Hippocampal formation (tissue), 2 donors: ENCODE data around the gene COX10.

ENCODE experiments used
- DNase-seq, 2 donors: peaks; one replicate each; lab custom pipeline; 2025; lab: John Stamatoyannopoulos, UW

COX10 gene

DNA sequence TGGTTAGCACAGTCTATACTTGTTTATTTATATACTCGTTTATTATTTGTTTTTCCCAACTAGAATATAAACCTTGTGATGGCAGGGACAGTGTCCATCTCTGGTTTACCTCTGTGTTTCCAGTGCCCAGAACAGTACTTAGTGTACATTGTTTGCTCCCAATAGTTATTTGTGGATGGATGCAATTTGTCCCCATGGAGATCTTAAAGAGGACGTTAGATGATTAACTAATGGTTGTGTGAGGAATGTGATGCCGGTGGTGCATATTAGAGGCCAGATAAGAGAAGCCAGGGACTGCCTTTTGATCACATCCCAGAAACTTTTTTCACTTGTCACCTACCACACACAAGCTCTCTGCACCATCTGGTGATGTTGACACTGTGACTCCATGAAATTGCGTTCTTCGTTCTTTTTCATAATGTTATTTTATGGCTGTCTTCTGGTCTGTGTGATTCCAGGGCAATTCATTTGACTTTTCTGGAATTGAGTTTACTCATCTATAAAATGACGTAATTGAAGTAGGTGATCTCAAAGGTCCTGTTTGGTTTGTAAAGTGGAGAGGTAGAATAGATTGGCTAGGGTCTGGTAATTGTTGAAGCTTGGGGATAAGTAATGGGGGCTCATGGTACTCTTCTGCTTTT is 1.2 kb downstream of the COX10 start:
- no peak for DNase-seq

DNA sequence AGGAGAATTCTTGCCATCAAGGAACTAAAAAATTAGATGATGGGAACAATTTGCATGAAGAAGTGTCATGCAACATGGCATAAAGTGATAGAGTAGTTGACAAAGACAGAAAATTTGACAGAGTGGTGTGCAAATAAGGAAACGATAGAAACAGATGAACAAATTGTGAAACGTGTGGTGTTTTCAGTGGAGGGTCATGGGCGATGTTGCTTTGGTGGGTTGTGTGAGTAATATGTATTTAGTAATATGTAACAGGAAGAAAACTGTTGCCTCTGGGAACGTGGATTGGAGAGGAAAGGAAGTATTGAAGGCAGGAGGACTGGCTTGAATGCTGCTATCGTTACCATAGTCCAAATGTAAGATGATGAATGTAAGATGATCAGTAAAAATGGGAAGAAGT is 3.6 kb downstream of the COX10 start:
- no peak for DNase-seq

DNA sequence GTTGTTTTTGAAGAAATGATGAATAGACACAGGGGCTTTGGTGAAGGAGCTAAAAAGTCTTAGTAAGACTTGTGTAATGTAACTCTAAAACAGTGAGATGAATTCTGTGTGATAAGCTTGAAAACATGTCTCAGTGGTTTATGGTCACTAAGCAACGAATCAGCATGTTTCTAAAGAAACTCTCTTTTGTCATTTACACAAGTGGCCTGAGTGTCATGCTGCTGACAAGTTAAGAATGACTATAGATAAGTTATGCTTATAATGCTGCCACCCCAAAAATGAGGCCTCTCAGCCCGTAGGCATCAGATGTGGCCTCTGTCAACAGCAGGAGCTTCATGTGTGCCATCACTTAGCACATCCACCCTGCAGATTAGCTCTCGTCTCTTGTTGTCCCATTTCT is 8.7 kb downstream of the COX10 start:
- DNase-seq = no peak

DNA sequence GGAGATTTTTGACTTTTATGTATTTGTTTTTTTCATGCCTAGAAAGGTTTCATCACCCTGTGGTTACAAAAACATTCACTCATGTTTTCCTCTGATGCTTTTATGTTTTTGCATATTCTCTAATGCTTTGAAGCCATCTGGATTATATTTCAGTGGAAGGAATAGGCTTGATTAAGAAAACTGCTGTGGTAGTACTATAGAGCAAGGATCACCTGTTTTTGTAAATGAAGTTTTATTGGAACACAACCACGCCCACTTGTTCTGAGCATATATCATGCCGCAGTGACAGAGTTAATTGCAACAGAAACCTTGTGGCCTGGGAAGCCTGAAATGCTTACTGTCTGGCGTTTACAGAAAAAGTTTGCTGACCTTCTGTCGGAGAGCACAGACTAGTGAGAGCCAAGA is 11.5 kb downstream of the COX10 start:
- no peak for DNase-seq

DNA sequence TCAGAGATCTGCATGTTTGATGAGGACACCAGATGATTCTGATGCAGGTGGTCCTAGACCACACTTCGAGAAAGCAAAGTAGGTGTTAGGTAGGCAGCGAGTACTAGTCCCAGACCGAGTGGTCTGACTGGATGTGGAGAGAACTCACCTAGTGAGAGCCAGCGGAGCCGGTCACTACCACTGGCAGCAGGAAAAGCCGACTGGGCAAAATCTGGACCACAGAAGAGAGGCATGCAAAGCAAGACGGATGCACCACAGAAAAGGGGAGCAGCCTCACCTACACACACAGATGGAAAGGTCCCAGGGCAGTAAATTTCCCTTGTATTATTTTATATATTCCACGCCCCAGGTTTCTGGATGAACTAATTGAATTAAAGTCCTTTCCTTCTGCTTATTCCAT is 13.5 kb downstream of the COX10 start:
- no peak for DNase-seq

DNA sequence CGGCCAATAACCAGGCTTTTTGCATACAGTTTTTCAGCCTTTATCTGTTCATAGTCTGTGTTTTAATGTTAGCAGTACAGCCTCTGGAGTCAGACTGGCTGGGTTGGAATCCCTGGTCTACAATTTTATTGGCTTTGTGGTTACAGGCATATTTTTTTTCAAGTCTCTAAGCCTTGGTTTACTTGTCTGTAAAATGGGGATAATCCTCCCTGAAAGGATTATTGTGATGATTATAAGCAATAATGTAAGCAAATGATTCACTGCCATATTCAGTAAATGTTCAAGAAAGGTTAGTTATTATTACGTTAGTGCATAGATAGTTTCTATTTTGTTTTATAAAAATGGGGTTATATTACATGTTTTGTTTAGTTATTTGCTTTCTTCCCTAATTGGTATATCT is 15.7 kb downstream of the COX10 start:
- no peak for DNase-seq

DNA sequence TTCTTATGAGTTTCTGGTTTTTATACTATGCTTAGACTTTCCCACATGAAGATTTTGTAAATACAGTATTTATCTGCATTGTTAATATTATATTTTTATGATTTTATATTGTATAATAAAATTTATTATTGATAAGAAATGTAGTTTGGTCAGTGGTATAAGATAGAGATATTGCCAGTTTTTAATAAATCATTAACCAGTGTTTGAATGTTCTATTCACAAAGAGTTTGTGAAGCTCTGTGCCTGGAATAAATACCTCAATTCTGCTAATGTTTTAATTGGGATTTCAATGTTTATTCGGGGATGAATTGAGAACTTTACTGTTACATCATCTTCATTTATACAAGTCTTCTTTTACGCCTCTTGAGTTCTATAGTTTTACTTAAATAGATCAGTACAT is 16.9 kb downstream of the COX10 start:
- DNase-seq = no peak

DNA sequence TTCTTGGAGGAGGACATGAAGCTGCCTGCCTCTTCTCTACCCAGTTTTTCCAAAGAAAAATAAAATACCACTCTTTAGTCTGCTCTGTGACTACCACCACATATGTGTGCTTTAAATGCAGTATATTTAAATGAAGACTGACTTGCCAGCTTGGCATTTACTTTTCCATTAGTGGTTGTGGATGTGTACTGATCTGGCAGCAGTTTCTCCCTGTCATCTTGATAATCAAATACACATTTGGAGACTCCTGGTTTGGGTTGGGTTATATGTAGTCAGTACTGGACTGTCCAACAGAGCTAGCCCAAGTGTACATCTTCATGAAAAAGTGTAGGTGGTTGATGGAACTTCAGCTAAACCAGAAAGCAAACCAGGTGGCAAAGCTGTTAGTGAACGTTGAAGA is 19.9 kb downstream of the COX10 start:
- DNase-seq = no peak

DNA sequence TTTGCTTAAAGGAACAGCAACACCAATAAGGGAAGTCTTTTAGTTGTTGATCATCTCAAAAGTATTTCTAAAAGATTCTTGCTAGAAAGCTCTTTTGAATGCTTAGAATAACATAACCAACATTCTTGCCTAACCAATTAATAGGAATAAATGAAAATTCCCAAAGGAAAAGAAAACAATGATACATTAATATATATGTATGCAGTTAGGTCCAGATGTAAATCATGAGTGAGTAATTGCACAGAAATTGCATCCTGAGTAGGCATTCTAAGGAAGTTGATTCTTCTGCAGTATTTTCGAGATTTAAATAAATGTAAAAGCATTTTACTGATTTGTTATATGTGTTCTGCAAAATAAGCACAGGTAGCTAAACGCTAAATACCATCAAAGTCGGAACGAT is 22.1 kb downstream of the COX10 start:
- DNase-seq = no peak

DNA sequence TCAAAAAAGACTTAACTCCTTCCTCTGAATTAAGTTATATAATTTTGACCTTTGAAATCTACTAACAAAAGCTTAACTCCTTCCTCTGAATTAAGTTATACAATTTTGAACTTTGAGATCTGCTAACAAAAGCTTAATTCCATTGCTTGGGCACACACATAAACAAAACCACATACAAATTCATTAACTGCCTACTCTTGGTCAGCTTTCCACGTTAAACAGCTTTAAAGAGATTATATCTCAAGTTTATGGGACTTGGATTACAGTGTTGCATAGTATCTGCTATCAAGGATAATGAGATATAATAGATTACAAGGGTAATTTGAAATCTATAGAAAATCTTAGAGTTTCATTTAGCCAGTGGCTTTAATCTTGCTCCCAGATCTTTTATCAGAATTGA is 23.5 kb downstream of the COX10 start:
- no peak for DNase-seq

DNA sequence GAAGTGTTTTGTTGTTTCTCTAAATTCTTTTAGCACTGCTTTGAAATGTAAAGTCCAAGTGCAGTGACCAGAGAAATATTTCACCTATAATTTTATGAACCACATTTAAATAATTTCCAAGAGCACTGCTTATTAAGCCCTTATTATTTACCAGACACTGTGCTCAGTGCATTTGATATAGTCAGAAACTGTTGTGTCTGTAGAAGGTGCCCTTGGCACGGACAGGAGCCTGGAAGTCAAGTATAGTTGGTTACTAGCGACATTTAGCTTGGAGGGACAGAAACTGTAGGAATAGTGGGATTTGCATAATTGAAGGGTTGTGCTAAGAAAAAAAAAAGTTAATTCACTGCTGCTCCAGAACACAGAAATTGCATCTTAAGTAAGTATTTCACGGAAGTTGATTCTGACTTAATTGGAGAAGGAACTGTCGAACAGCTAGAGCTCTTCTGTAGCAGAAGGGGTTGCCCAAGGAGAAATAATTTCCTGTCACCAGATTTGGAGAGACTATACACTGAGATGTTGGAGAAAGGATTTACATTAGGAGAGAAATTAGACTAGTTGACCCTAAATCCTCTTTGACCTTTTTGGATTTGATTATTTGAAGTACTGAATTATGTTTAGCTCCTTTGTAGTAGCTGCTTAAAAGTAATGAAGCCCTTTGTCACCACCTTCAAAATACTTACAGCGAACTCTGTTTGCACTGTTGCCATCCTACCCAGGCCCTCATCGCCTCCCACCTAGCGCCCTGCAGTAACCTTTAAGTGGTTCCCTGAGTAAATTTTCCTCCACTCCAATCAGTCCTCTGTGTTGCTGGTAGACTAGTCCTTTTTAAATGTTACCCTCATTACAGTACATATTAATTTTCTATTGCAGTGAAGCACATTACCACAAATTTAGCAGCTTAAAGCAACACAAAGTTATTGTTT is 25.6 kb downstream of the COX10 start:
- no peak for DNase-seq

DNA sequence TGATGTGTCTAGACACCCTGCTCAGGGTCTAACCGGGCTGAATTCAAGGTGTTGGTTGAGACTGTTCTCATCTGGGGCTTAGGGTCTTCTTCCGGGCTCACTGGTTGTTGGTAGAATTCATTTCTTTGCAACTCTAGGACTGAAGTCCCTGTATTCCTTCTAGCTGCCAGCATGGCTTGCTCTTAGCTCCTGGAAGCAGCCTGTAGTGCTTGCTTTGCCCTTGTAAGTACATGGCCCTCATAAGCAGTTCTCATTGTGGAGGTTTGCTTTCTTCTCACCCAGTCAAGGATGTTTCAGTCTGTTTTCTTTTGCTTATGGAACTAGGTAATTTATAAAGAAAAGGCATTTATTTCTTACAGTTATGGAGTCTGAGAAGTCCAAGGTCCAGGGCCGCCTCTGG is 26.3 kb downstream of the COX10 start:
- DNase-seq = no peak

DNA sequence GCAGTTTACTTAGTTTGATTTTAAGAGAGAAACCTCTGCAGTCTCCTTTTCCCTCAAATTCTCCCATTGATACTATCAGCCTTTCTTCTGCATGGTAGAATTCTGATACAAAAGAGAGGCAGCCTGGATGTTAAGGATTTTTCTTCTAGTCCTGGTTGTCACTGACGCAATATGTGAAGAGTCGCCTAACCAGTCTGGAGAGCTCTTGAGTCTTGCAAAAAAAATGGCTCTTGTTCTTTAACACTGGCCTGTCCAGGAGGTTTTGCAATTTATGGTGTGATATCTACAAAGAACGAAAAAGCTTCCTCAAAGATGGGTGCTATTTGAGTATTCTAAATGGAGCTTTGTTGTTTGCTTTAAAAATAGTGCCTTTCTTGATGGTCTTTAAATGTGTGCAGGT is 28.9 kb downstream of the COX10 start:
- no peak for DNase-seq

DNA sequence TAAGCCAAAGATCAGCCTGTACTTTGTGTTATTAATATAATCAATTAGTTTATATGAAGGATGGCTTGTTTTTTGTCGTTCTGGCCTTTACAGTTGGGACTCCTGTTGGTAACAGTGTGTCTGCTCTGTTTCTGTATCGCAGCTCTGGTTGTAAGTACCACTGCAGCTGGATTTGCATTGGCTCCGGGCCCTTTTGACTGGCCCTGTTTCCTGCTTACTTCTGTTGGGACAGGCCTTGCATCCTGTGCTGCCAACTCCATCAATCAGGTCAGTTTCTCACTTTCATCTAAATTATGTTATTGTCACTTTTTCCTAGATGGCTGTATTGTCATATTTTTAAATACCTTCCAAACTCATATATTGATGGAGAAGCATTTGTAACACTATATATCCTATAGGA is 32.7 kb downstream of the COX10 start:
- no peak for DNase-seq

DNA sequence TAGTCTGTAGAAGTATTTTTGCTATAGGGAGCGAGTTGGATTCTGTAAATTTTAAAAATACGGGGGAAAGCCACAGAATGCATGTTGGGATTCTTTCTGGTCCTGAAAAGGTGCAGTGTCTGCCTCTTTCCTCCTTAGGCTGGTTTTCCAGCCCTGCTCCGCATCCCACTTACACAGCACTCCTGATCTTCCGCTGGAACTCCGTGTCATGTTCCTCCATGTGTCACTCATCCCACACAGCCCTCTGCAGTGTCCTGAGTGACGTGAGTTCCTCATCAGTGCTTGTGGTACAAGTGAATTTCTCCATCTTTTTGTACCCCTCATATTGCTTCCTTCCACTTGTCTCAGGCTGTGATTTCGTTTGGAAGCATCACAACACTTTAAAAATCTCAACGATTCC is 34.5 kb downstream of the COX10 start:
- DNase-seq = no peak

DNA sequence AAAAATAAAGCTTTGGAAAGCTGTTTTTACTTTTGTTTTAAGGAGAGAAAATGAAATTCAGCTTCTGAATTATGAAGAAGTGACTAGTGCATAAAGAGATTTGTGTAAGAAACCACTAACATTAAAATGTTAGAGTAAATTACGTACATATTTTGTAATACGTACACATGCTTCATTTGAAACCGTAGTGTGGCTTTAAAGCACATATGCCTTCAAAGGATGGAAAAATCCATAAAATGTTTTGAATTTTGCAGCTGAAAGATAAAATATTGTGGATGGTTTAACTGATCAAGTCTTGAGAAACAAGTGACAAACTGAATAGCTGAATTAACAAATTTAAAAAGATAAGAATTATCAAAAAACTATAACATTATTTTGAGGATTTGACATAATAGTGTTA is 35.4 kb downstream of the COX10 start:
- no peak for DNase-seq

DNA sequence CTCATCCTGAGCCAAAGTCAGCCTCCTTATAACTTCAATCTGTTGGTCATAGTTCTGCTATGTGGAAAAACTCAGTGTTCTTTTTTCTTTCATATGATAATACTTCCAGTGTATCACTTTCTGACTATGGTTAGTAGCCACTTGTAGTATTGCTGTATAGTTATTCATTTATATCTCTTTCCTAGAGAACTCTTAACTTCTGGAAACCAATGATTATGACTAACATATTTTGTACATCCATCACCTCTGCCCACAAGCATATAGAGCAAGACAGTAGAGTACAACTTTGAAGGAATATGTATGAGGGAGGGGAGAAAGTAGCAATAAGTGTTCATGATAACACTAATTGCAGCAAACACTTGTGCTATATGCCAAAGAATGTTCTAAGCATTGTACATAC is 38.6 kb downstream of the COX10 start:
- no peak for DNase-seq

DNA sequence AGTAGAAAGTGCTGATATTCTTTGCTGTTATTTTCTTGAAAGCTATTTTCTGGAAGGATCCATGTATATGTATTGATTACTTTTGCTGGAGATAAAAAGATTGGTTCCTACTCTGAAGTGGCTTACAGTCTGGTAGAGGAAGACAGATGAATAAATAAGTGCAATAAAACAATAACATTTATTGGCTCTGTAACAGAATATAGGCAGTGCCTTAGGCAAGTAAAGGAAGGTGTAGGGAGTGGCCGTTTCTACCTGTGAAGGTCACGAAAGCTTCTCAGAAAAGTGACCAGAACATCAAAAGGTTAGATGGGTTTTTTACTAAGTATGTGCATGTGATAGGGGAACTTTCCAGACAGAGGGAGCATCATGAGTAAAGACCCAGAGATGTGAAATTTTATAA is 43.1 kb downstream of the COX10 start:
- DNase-seq = no peak

DNA sequence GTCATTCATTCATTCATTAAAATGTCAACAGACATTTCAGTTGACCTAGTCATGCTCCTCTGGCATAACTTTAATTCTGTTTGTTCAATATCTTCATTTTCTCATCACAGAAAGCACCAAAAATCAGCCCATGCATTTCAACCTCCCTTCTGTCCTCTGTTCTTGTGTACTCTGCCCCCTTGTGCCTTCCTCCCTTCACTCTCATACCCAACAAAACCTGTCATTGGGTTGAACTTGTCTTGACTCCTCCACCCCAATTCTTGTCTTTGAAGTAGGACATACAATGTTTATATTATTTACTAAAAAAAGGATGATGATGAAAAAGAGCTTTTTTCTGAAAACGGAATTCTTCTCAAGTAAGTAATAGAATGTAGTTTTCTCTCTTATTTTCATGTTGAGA is 43.8 kb downstream of the COX10 start:
- DNase-seq = no peak

DNA sequence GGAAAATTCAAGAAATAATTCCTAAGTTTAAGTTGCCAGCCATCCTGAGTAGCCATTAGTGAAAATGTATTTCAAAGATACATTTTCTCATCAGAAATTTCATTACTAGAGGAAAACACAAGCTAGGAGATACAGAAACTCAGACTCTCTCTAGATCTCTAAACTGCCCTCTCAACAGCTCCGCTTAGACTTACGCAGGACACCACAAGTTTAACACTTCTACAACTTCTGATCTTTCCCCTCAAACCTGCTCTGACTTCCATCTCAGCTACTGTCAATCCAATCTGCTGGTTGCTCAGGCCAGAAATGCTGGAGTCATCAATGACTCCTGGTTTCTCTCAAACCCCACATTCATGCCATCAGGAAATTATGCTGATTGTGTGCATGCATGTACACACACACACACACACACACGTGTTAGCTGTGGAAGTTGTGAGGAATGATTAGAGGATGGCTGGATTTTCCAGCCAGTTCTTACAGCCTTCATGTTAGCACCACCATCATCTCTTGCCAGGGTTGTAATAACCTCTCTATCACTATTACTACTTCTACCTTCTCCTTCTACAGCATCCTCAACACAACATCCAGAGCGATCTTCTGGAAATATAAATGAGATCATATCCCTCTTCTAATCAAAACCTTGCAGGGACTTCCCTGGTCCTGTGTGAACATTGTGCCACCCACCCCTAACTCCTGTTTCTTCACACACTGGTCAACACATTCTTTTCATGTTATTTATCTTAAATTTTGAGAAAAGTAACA is 47.1 kb downstream of the COX10 start:
- DNase-seq = no peak

DNA sequence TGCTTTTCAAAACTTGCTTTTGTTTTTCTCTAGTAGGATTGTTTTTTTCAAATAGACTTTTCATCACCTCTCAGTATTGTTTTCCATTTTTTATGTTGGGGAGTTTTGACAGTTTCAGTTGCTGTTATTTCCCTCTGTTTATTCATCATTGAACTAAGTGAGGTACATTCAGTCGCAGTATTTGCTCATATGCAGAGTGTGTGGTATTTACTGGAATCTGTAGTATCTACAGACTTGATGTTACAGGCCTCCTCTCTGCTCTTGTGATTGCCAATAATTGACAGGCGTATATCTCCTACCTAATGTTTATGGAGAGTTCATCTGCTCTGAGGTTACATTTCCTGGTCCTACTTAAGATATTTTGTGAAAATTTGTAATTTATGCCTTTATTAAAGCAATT is 49.6 kb downstream of the COX10 start:
- DNase-seq = no peak

DNA sequence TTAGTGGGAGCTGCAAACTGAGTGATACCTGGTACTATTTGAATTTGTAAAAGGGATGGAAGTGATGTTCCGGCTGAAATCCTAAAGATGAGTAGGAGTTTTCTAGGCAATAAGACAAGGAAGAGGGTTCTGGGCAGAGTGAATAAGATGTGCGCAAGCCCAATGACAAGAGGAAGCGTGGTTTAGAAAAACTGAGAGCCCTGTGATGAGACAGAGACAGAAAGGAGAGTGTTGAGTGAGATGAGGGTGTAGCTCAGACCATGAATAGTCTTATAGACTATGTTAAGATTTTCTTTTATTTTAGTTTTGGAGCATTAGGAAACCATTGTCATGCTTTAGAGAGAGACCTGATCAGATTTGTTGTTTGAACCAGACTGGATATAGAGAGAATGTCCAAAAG is 50.2 kb downstream of the COX10 start:
- DNase-seq = no peak

DNA sequence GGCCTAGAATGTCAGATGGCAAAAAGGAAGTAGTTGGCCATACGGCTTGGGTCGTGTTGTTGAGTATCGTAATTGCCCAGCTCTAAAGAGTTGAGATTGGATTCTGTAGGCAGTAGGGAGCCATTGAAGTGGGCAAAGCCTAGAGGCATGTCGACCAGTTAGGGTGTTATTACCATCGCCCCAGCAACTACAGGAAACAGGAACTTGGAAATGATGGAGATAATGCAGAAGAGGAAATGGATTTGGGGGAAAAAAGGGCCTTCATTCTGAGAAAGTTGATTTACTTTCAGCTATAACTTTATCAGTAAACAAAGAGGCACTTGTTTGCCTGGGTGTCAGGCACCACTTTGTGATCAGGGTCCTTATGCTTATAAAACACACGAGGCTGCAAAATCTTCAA is 52.6 kb downstream of the COX10 start:
- DNase-seq = no peak
